Measurements from ENCODE around the gene PMEPA1. TPM values are rescaled to one million over a fixed set of nuclear protein-coding genes. Genes with fewer than 3 reads are reported as not detected.

The PMEPA1 gene
- total RNA-seq, 1 experiment from 2014 or later, result 163 TPM

- Histone ChIP-seq H3K9me3 (ENCODE audit: insufficient read depth, low read depth) (no peaks in the 10 kb centered on the region), H3K4me1 (replicated peaks; ENCODE audit: insufficient read depth) (peaks cover 97% of the 10 kb centered on the region), H4K20me1 (ENCODE audit: insufficient read depth) (no peaks in the 10 kb centered on the region), H3K36me3 (ENCODE audit: low read depth) (peaks cover 51% of the 10 kb centered on the region), H3K27ac (peak overlapping the region; percentile 96), H3K27me3 (ENCODE audit: insufficient read depth, low read depth) (no peaks in the 10 kb centered on the region), H3K79me2 (ENCODE audit: low read depth) (peaks cover 94% of the 10 kb centered on the region), H3K4me3 (no peak overlapping the region; the same call in 1 of the 2 replicates), H3K9me2 (ENCODE audit: insufficient read depth) (no peaks in the 10 kb centered on the region), H3K4me2 (peak overlapping the region; percentile 80), H3F3A (ENCODE audit: insufficient read depth, low read depth) (peaks cover 88% of the 10 kb centered on the region), H2AFZ (no peak overlapping the region)
- TF ChIP-seq EZH2 (IDR thresholded peaks at IDR 0.05; ENCODE audit: low read depth), result no peak
- no peak for TF ChIP-seq CTCF (conservative IDR thresholded peaks at IDR 0.05)
- no TSS peak for BruUV-seq (replicated peaks)
- no peak for DNase-seq
- ChIA-PET POLR2A (ENCODE audit: unreplicated experiment) (interaction anchor here (0.6 to 1.3 kb wide), 2 partner anchors 10 to 20 kb away, joined by 3 to 16 read pairs; no protein-coding TSS in a partner anchor), CTCF (interaction anchor here (1.2 kb wide), 1 partner anchor 66 kb away, joined by 3 read pairs; no protein-coding TSS in a partner anchor)
- intact Hi-C loops (cut with micrococcal nuclease; ENCODE audit: unreplicated experiment), result no loop called here
These were observed 21.5 kb downstream of the PMEPA1 start for GRCh38 chr20:57688295-57688694.

- Histone ChIP-seq H3K27me3 (ENCODE audit: insufficient read depth, low read depth) (no peaks in the 10 kb centered on the region), H4K20me1 (ENCODE audit: insufficient read depth) (peaks cover 9% of the 10 kb centered on the region; the same call in 1 of the 2 replicates), H3K36me3 (ENCODE audit: low read depth) (peaks cover 62% of the 10 kb centered on the region), H3K4me2 (peak overlapping the region; percentile 80), H3K79me2 (ENCODE audit: low read depth) (peaks cover 98% of the 10 kb centered on the region), H3K9me2 (ENCODE audit: insufficient read depth) (no peaks in the 10 kb centered on the region), H3K9me3 (ENCODE audit: insufficient read depth, low read depth) (no peaks in the 10 kb centered on the region), H2AFZ (no peak overlapping the region), H3K27ac (peak overlapping the region; percentile 96), H3K4me3 (peak overlapping the region; percentile 3; the same call in 1 of the 2 replicates), H3K4me1 (replicated peaks; ENCODE audit: insufficient read depth) (peaks cover 100% of the 10 kb centered on the region), H3F3A (ENCODE audit: insufficient read depth, low read depth) (peaks cover 91% of the 10 kb centered on the region)
- BruUV-seq (replicated peaks), result no TSS peak
- intact Hi-C loops (cut with micrococcal nuclease; ENCODE audit: unreplicated experiment), result loop anchor here (1.0 kb wide), 1 partner anchor 11 kb away; no protein-coding TSS in a partner anchor
- CTCF ChIA-PET, result interaction anchor here (0.5 to 1.2 kb wide), 4 partner anchors 64 to 443 kb away, joined by 3 read pairs; no protein-coding TSS in a partner anchor
- peak; percentile 95 to 100 for DNase-seq
- no peak for TF ChIP-seq EZH2 (IDR thresholded peaks at IDR 0.05; ENCODE audit: low read depth)
- TF ChIP-seq CTCF (conservative IDR thresholded peaks at IDR 0.05), result no peak
- POLR2A ChIA-PET (ENCODE audit: unreplicated experiment), result interaction anchor here (1.0 to 1.3 kb wide), 2 partner anchors 11 to 23 kb away, joined by 3 to 16 read pairs; no protein-coding TSS in a partner anchor
These were observed 22.7 kb downstream of the PMEPA1 start for GRCh38 chr20:57686931-57687652.

- H3K4me1 ChIP-seq (replicated peaks; ENCODE audit: insufficient read depth), result peaks cover 100% of the 10 kb centered on the region
- intact Hi-C loops (cut with micrococcal nuclease; ENCODE audit: unreplicated experiment), result no loop called here
- H3K9me2 ChIP-seq (ENCODE audit: insufficient read depth), result no peaks in the 10 kb centered on the region
- CTCF ChIA-PET, result no interaction called here
- peak overlapping the region; percentile 80 for H3K4me2 ChIP-seq
- no peak overlapping the region for H2AFZ ChIP-seq
- peaks cover 69% of the 10 kb centered on the region for H3K36me3 ChIP-seq (ENCODE audit: low read depth)
- no TSS peak for BruUV-seq (replicated peaks)
- TF ChIP-seq EZH2 (IDR thresholded peaks at IDR 0.05; ENCODE audit: low read depth), result no peak
- TF ChIP-seq CTCF (conservative IDR thresholded peaks at IDR 0.05), result no peak
- H3F3A ChIP-seq (ENCODE audit: insufficient read depth, low read depth), result peaks cover 91% of the 10 kb centered on the region
- peaks cover 98% of the 10 kb centered on the region for H3K79me2 ChIP-seq (ENCODE audit: low read depth)
- no peaks in the 10 kb centered on the region for H3K27me3 ChIP-seq (ENCODE audit: insufficient read depth, low read depth)
- 0 out of 2 replicates have a peak overlapping the region, but pooled peaks have one; percentile 96 for H3K27ac ChIP-seq
- POLR2A ChIA-PET (ENCODE audit: unreplicated experiment), result no interaction called here
- peaks cover 27% of the 10 kb centered on the region for H4K20me1 ChIP-seq (ENCODE audit: insufficient read depth)
- DNase-seq, result no peak
- H3K4me3 ChIP-seq, result no peak overlapping the region
- H3K9me3 ChIP-seq (ENCODE audit: insufficient read depth, low read depth), result no peaks in the 10 kb centered on the region
These were observed 24.6 kb downstream of the PMEPA1 start for GRCh38 chr20:57685146-57685758.
